Upper lobe of left lung (tissue), 4 donors: Measurements from ENCODE around the gene LYZ.

Experiments
- CTCF ChIP-seq, 6 experiments: fragments of 450-650 bp in 4 of 6; fragments of 200-600 bp in 2 of 6; sonication (generic) in 2 of 6; IDR thresholded peaks; one replicate each; pipeline ENCODE4 v1.5.1; 2016 to 2019; ENCODE audit warnings: antibody characterized with exemption in 6 of 6
- POLR2A ChIP-seq, 4 donors: fragments of 450-650 bp; IDR thresholded peaks; one replicate each; pipeline ENCODE4 v1.5.1; 2016 to 2017; ENCODE audit warnings: antibody characterized with exemption in 4 of 4, mild to moderate bottlenecking in 2 of 4

DNA sequence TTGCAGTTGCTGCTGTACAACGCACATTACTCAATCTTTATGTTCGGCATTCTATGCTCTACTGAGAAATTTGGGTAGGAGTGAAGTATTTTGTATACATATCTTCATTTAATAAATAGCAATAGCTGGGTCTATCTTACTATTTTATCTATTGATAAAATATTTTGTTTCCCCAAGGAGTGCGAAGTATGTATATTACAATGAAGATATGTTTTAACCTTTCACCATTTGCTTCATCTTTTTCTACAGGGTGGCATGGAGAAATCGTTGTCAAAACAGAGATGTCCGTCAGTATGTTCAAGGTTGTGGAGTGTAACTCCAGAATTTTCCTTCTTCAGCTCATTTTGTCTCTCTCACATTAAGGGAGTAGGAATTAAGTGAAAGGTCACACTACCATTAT lies 4.7 kb downstream of the LYZ start:
- TF ChIP-seq CTCF (IDR thresholded peaks at IDR 0.05) = no peak
- TF ChIP-seq POLR2A (IDR thresholded peaks at IDR 0.05) = no peak
